Mesothelial cell of epicardium (in vitro differentiated cells): ENCODE results near the gene SAMD8. TPM values are rescaled to one million over a fixed set of nuclear protein-coding genes. Genes with fewer than 3 reads are reported as not detected.
"Not testable (repeated sequence)": the region's sequence is repeated elsewhere in the genome, so short reads cannot be mapped to it uniquely, and the experiment has no call there.

Experiments
- DNase-seq, 2 experiments: peaks; one replicate each; pipeline ENCODE4 v3.0.0; 2021; ENCODE audit warnings: low spot score in 2 of 2; ENCODE audit not compliant: unreplicated experiment in 2 of 2
- H3K27ac Mint-ChIP-seq: 2 replicates; pipeline ENCODE4 v1.8.0; 2021; ENCODE audit warnings: mixed read lengths
- H3K27me3 Mint-ChIP-seq: 2 replicates; pipeline ENCODE4 v1.8.0; 2021; ENCODE audit warnings: low read depth, mixed read lengths
- H3K36me3 Mint-ChIP-seq: 2 replicates; pipeline ENCODE4 v1.8.0; 2021; ENCODE audit warnings: mixed read lengths
- H3K4me1 Mint-ChIP-seq: 2 replicates; pipeline ENCODE4 v1.8.0; 2021; ENCODE audit warnings: mixed read lengths
- H3K4me3 Mint-ChIP-seq: 2 replicates; pipeline ENCODE4 v1.8.0; 2021; ENCODE audit warnings: mild to moderate bottlenecking, moderate library complexity, mixed read lengths
- H3K9me3 Mint-ChIP-seq: 2 replicates; pipeline ENCODE4 v1.8.0; 2021; ENCODE audit warnings: mixed read lengths
- CTCF ChIP-seq: fragments of 200-600 bp; sonication (generic); IDR thresholded peaks from one replicate; pipeline ENCODE4 v1.5.0; 2021; ENCODE audit warnings: antibody characterized with exemption; ENCODE audit not compliant: unreplicated experiment
- total RNA-seq: library from RNA; stranded (reverse); gene quantifications from 3 replicates; pipeline ENCODE4 v1.2.1, GENCODE V29; 2021

SAMD8 gene
- total RNA-seq, 1 donor from 2014 or later: 25.6 TPM

- Mint-ChIP-seq H3K27ac (no peak overlapping the region), H3K4me1 (no peaks in the 10 kb centered on the region), H3K4me3 (no peak overlapping the region), H3K27me3 (no peaks in the 10 kb centered on the region), H3K9me3 (no peaks in the 10 kb centered on the region), H3K36me3 (peaks cover 4% of the 10 kb centered on the region)
- no peak for DNase-seq
- TF ChIP-seq CTCF: no peak
Observed at GRCh38 chr10:75201793-75202307, 90.4 kb downstream of the SAMD8 start.

- no peaks in the 10 kb centered on the region for H3K9me3 Mint-ChIP-seq
- H3K27me3 Mint-ChIP-seq: no peaks in the 10 kb centered on the region
- peaks cover 4% of the 10 kb centered on the region for H3K36me3 Mint-ChIP-seq
- peaks cover 3% of the 10 kb centered on the region for H3K4me1 Mint-ChIP-seq
- TF ChIP-seq CTCF: no peak
- H3K4me3 Mint-ChIP-seq: no peak overlapping the region
- DNase-seq: no peak
- H3K27ac Mint-ChIP-seq: peak overlapping the region; percentile 1
Observed at GRCh38 chr10:75202321-75203045, 91.0 kb downstream of the SAMD8 start.

GRCh38 chr10:75203046-75203620 lies 91.7 kb downstream of the SAMD8 start:
- H3K9me3 Mint-ChIP-seq, H3K4me3 Mint-ChIP-seq, H3K4me1 Mint-ChIP-seq, DNase-seq, H3K36me3 Mint-ChIP-seq, H3K27me3 Mint-ChIP-seq: not testable (repeated sequence)
- H3K27ac Mint-ChIP-seq: peak overlapping the region; percentile 1

GRCh38 chr10:75203724-75204123 lies 92.3 kb downstream of the SAMD8 start:
- H3K27me3 Mint-ChIP-seq: no peaks in the 10 kb centered on the region
- TF ChIP-seq CTCF: no peak
- H3K4me3 Mint-ChIP-seq: no peak overlapping the region
- H3K27ac Mint-ChIP-seq: no peak overlapping the region
- H3K9me3 Mint-ChIP-seq: no peaks in the 10 kb centered on the region
- H3K36me3 Mint-ChIP-seq: peaks cover 4% of the 10 kb centered on the region
- peaks cover 10% of the 10 kb centered on the region for H3K4me1 Mint-ChIP-seq
- DNase-seq: no peak

- Mint-ChIP-seq H3K27me3 (no peaks in the 10 kb centered on the region), H3K9me3 (no peaks in the 10 kb centered on the region), H3K36me3 (peaks cover 4% of the 10 kb centered on the region), H3K4me1 (peaks cover 15% of the 10 kb centered on the region), H3K4me3 (no peak overlapping the region), H3K27ac (no peak overlapping the region)
- DNase-seq: no peak
- no peak for TF ChIP-seq CTCF
Observed at GRCh38 chr10:75205908-75206307, 94.5 kb downstream of the SAMD8 start.

GRCh38 chr10:75206638-75207037 lies 95.2 kb downstream of the SAMD8 start:
- peaks cover 19% of the 10 kb centered on the region for H3K4me1 Mint-ChIP-seq
- not testable (repeated sequence) for H3K9me3 Mint-ChIP-seq, H3K4me3 Mint-ChIP-seq, H3K36me3 Mint-ChIP-seq, H3K27ac Mint-ChIP-seq, DNase-seq, H3K27me3 Mint-ChIP-seq
